OCI-LY7 (cell line): Measurements from ENCODE around the gene TMTC2.

Source experiments
- CTCF ChIP-seq: fragments of 200-600 bp; sonication (generic); conservative IDR thresholded peaks from 2 replicates; pipeline ENCODE4 v1.5.1; 2014; ENCODE audit warnings: mild to moderate bottlenecking, antibody characterized with exemption, low read length, moderate library complexity, mixed read lengths
- EZH2phosphoT487 ChIP-seq: fragments of 200-600 bp; sonication (generic); IDR thresholded peaks from 2 replicates; pipeline ENCODE4 v1.6.1; 2018; ENCODE audit warnings: low read depth, borderline replicate concordance, mild to moderate bottlenecking, mixed run types, antibody characterized with exemption, low read length, moderate library complexity, mixed read lengths

- TF ChIP-seq CTCF: no peak
- TF ChIP-seq EZH2phosphoT487: no peak
Measured at GRCh38 chr12:83149987-83150386, 463.3 kb downstream of the TMTC2 start.
